GM21786 (cell line): ENCODE results near the gene IL17RD.

ENCODE experiments used
- ATAC-seq: cut with Tn5 transposase; IDR thresholded peaks from one replicate; pipeline ENCODE4 v1.9.1; 2021; ENCODE audit not compliant: unreplicated experiment

IL17RD gene

DNA sequence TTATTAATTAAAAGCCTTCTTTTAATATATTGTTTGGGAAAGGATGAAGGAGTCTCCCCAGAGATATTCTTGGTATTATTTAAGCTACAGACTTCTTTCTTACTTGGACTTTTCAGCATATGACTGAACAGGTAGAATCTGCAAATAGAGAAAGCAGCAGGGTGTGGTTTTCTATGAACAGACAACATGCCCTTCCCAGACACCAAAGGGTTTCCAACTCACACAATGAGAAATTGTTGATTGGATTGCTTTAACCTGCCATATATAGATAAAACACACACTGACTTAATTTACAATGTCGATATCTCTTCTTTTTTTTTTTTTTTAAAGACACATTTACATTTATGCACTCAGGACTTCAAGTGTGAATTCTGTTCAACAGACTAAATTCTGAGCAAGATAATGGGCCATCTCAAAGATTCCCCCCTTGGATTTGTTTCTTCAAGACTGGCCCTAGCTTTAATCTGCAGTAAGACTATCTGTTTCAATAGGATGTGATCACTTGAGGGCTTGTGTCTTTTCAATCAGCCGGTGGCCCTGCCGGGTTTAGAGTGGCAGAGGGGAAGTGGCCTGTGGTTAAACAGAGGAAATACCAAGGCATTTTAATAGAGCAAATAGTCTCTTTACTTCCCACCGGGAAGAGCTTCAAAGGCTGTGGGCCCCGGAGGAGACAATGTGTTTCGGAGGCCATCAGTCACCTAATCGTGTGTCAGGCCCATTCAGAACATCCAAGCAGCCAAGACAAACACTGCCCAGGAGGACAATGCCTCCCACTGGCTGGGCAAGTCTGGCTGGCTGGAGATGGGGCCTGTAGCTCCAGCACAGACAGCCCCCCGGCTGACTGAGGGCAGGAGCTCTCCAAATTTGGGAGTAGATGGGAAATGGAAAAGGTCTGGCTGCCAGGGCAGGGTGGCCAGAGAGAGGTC, 6.1 kb downstream of the IL17RD start:
- no peak for ATAC-seq

DNA sequence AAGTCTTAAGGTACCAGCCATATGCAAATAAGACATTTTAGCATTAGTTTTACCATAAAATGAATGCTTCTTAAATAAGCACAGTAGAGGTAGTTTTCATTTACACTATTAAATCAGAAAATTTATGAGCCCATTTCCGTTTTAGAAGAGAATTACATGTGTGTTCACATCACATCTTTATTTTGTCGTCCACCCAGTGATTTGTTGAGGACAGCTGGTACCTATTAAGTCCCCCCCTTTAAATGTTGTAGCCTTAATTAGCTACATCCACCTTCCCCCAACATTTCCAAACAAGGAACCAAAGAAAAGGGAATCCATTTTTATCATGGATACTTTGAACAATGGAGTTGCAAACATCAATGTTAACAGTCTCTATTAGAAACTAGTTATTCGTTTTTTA, 6.8 kb downstream of the IL17RD start:
- ATAC-seq = no peak

GRCh38 chr3:57157545-57157944, 7.6 kb downstream of the IL17RD start:
- ATAC-seq = no peak

DNA sequence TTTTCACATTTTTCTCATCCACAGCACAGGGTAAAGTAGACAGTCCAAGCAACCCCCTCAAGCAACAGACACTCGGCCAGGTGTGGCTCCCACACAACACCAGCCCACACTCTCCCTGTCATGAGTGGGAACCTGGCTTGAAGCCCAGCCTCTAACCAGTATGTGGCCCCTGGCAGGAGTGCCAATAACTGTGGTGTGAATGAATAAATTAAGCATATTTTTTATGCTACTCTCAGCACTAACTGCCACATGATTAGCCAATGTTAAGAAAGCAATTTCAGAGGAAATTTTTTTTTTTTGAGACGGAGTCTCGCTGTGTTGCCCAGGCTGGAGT, 9.9 kb downstream of the IL17RD start:
- no peak for ATAC-seq

GRCh38 chr3:57154470-57155309, 10.5 kb downstream of the IL17RD start:
- no peak for ATAC-seq

- ATAC-seq = no peak
These were observed 12.7 kb downstream of the IL17RD start for GRCh38 chr3:57152151-57153143.

- ATAC-seq = no peak
These were observed 13.4 kb downstream of the IL17RD start for GRCh38 chr3:57151749-57152148.

DNA sequence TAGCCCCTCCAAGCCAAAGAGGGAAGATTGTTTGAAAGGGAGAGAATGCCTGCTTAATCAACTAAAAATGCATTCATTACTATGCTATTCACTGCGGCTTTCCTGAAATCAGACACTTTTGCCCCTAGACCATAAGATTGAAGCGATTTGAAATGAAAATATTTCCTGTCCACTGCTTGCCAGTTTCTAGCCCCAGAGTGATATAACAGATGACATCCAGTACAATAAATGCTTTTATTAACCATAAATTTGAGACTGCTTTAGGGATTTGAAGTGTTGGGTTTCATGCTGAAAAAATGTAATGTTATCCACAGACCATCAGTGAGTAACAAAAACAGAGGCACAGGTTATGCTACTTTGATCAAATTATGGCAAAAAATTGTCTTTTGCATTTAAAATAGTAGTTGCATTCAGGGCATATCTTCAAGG, 14.1 kb downstream of the IL17RD start:
- ATAC-seq = no peak

DNA sequence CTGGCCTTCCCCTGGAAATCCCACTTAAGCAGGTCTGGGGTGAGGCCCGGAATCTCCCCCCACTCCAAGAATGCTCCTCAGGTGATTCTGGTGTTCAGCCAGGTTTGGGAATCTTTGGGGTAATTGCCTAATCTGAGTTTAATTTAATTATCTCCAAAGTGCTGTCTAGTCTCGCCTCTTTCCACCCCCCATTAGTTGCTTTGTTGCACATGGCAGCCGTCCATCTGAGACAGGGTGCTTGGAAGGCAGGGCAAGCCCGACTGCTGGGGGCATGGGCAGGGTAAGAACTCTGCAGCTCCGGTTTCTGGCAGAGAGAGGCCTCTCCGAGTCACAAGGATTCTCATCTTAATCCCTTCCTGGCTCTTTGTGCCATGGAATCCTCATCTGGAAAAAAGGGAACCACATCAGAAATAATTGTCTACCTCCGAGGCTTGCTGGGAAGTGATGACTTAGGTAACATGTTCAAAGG, 15.0 kb downstream of the IL17RD start:
- ATAC-seq = no peak

- ATAC-seq = no peak
These were observed 18.1 kb downstream of the IL17RD start for GRCh38 chr3:57147071-57147470.

DNA sequence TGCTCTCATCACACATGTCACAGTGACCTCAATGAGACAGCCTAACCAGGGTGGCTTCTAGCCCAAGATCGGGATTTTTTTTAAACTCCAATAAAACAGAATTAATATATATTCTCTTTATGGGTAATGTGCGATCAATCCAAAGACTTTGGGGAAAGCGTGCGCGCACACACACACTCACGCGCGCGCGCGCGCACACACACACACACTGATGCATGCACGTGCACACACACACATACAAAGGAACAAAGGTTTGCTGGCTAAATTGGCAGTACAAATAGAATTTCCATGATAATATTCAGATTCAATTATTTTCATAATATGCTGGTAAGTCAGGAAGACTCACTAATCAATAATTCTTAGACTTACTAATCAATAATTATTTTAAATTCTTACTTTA, 19.3 kb downstream of the IL17RD start:
- no peak for ATAC-seq

DNA sequence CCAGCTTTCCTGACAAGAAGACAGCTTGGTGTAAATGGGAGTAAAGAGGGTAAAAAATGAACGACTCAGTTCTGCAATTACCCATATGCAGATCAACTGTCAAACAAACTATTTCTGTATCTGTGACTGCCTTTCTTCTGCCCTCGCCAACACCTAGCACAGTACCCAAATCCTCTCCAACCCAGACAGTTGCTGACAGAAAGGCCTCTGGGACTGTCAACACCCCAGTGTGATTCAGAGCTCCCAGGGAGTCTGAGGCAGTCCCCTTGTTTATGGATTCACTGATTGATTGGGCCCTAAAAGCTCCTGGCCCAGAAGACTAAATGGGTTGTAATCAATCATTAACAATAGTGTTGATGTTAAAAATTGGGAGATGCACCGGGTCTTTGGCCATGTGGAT, 20.2 kb downstream of the IL17RD start:
- ATAC-seq = no peak

- no peak for ATAC-seq
These were observed 21.2 kb downstream of the IL17RD start for GRCh38 chr3:57143886-57144459.

DNA sequence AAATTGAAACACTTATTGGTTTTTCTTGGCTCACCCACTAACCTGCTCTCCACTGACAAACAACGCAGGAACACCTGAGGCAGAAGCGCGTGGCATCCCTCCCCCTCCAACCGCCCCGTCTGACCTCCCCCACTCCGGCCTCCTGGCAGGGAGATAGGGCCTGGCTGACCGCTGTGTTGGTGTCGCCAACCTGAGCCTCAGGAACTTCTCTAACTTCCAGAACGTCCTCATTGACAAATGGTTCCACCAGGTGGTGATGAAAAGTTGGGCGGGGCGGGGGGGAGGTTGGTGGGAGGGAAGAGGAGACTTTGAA, 22.8 kb downstream of the IL17RD start:
- ATAC-seq = no peak

- ATAC-seq = no peak
These were observed 23.3 kb downstream of the IL17RD start for GRCh38 chr3:57141719-57142410.

GRCh38 chr3:57140894-57141293, 24.3 kb downstream of the IL17RD start:
- ATAC-seq = no peak

GRCh38 chr3:57135964-57136719, 29.0 kb downstream of the IL17RD start:
- ATAC-seq = no peak

DNA sequence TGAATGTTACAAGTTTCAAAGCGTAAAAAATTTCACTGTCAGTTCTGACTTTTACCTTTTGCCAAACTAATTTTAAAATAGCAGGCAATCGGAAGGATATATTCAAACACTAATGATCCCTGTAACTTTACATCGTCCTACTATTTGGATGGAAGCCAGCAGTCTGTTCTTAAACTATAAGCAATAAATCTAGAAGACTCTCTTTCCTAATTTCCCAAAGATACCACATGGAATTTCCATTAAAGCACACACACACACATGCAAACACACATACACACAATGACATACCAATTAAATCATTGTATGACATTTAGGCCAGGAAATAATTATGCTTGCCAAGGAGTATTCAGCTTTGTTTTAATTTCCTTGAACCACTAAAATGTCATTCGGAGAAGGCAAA, 32.0 kb downstream of the IL17RD start:
- ATAC-seq = no peak

DNA sequence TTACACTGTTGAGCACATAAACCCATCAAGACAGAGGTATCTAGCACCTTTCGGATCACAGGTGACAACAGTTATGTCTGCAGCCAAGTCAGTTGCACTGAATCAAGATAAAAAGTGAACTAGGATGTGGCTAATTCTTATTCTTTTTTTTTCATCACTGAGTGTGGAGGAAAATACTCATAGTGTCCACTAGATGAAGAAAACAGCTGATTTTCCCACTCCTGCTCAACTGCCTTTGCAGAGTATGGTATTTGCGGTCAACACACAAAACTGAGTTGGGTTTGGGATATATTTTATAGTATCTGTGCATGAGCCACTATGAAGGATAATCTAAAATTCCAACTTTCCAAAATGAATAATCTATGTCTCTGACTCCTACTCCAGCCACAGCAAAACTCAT, 32.5 kb downstream of the IL17RD start:
- ATAC-seq = no peak
